ENCODE measurements around the gene FXYD3. TPM values are rescaled to one million over a fixed set of nuclear protein-coding genes. Genes with fewer than 3 reads are reported as not detected.

Gene FXYD3
- total RNA-seq, 1 donor from 2014 or later, result 0.50 TPM

GRCh38 chr19:35081201-35081600 lies 34.4 kb upstream of the FXYD3 start:
- Histone ChIP-seq H3K27me3 (ENCODE audit: control insufficient read depth, insufficient read depth, low read length) (no peaks in the 10 kb centered on the region), H3K36me3 (ENCODE audit: control insufficient read depth, insufficient read depth, low read length) (no peaks in the 10 kb centered on the region), H3K4me3 (ENCODE audit: low read depth, low read length) (no peak overlapping the region)
- no peak for DNase-seq (ENCODE audit: low read depth)
- no peak for TF ChIP-seq CTCF (IDR thresholded peaks at IDR 0.05; ENCODE audit: insufficient read depth, low read length, poor library complexity, severe bottlenecking)

GRCh38 chr19:35083691-35084508 lies 31.7 kb upstream of the FXYD3 start:
- no peak for TF ChIP-seq CTCF (IDR thresholded peaks at IDR 0.05; ENCODE audit: insufficient read depth, low read length, poor library complexity, severe bottlenecking)
- no peak for DNase-seq (ENCODE audit: low read depth)

GRCh38 chr19:35084509-35084762 lies 31.2 kb upstream of the FXYD3 start:
- TF ChIP-seq CTCF (IDR thresholded peaks at IDR 0.05; ENCODE audit: insufficient read depth, low read length, poor library complexity, severe bottlenecking), result no peak
- H3K36me3 ChIP-seq (ENCODE audit: control insufficient read depth, insufficient read depth, low read length), result no peaks in the 10 kb centered on the region
- H3K4me3 ChIP-seq (ENCODE audit: low read depth, low read length), result no peak overlapping the region
- no peaks in the 10 kb centered on the region for H3K27me3 ChIP-seq (ENCODE audit: control insufficient read depth, insufficient read depth, low read length)
- no peak for DNase-seq (ENCODE audit: low read depth)

More at GRCh38 chr19:35083691-35084508, 31.7 kb upstream of the FXYD3 start:
- H3K4me3 ChIP-seq (ENCODE audit: low read depth, low read length), result no peak overlapping the region
- no peaks in the 10 kb centered on the region for H3K36me3 ChIP-seq (ENCODE audit: control insufficient read depth, insufficient read depth, low read length)
- no peaks in the 10 kb centered on the region for H3K27me3 ChIP-seq (ENCODE audit: control insufficient read depth, insufficient read depth, low read length)

- Histone ChIP-seq H3K36me3 (ENCODE audit: control insufficient read depth, insufficient read depth, low read length) (no peaks in the 10 kb centered on the region), H3K27me3 (ENCODE audit: control insufficient read depth, insufficient read depth, low read length) (peaks cover 7% of the 10 kb centered on the region), H3K4me3 (ENCODE audit: low read depth, low read length) (no peak overlapping the region)
- TF ChIP-seq CTCF (IDR thresholded peaks at IDR 0.05; ENCODE audit: insufficient read depth, low read length, poor library complexity, severe bottlenecking), result no peak
- no peak for DNase-seq (ENCODE audit: low read depth)
These were observed 29.7 kb upstream of the FXYD3 start for GRCh38 chr19:35085947-35086346.

GRCh38 chr19:35086455-35086854 lies 29.2 kb upstream of the FXYD3 start:
- no peaks in the 10 kb centered on the region for H3K36me3 ChIP-seq (ENCODE audit: control insufficient read depth, insufficient read depth, low read length)
- DNase-seq (ENCODE audit: low read depth), result no peak
- H3K4me3 ChIP-seq (ENCODE audit: low read depth, low read length), result no peak overlapping the region
- peaks cover 10% of the 10 kb centered on the region for H3K27me3 ChIP-seq (ENCODE audit: control insufficient read depth, insufficient read depth, low read length)
- TF ChIP-seq CTCF (IDR thresholded peaks at IDR 0.05; ENCODE audit: insufficient read depth, low read length, poor library complexity, severe bottlenecking), result no peak

GRCh38 chr19:35087393-35087792 lies 28.2 kb upstream of the FXYD3 start:
- DNase-seq (ENCODE audit: low read depth), result no peak
- H3K27me3 ChIP-seq (ENCODE audit: control insufficient read depth, insufficient read depth, low read length), result peaks cover 10% of the 10 kb centered on the region
- no peak overlapping the region for H3K4me3 ChIP-seq (ENCODE audit: low read depth, low read length)
- no peaks in the 10 kb centered on the region for H3K36me3 ChIP-seq (ENCODE audit: control insufficient read depth, insufficient read depth, low read length)
- TF ChIP-seq CTCF (IDR thresholded peaks at IDR 0.05; ENCODE audit: insufficient read depth, low read length, poor library complexity, severe bottlenecking), result no peak

All from kidney epithelial cell (primary cell).